ENCODE data around the gene CDC20B.
A peak's percentile ranks its signal among the peaks of the same experiment; 100 is the strongest.

GRCh38 chr5:55172051-55172899, 702 bp downstream of the CDC20B start:
- TF ChIP-seq CTCF (IDR thresholded peaks at IDR 0.05) (peak; percentile 73 to 84 (median 79)), POLR2A (IDR thresholded peaks at IDR 0.05) (no peak)

Measured in testis (tissue), 2 donors.